ENCODE results near the gene ARHGAP26.

GRCh38 chr5:142939006-142939405 lies 168.8 kb downstream of the ARHGAP26 start:
- TF ChIP-seq CTCF (IDR thresholded peaks at IDR 0.05; ENCODE audit: low read depth, low read length, missing input control) (no peak), GABPA (IDR thresholded peaks at IDR 0.05 in 1 of 2, conservative IDR thresholded peaks at IDR 0.05 in 1 of 2) (no peak), SP1 (IDR thresholded peaks at IDR 0.05) (no peak), RAD21 (IDR thresholded peaks at IDR 0.05) (no peak), MAX (IDR thresholded peaks at IDR 0.05) (no peak), YY1 (IDR thresholded peaks at IDR 0.05) (no peak), ZBTB33 (IDR thresholded peaks at IDR 0.05) (no peak), REST (IDR thresholded peaks at IDR 0.05) (no peak), ATF3 (IDR thresholded peaks at IDR 0.05) (no peak), FOXA2 (IDR thresholded peaks at IDR 0.05) (no peak), TAF1 (conservative IDR thresholded peaks at IDR 0.05) (no peak), FOXA1 (IDR thresholded peaks at IDR 0.05) (no peak)

Data from liver (tissue), 3 donors.